ENCODE measurements around the gene IQSEC1. TPM values are rescaled to one million over a fixed set of nuclear protein-coding genes. Genes with fewer than 3 reads are reported as not detected.
"Not testable (repeated sequence)": the region's sequence is repeated elsewhere in the genome, so short reads cannot be mapped to it uniquely, and the experiment has no call there.

IQSEC1 gene
- total RNA-seq, 2 donors from 2014 or later, result 38.0 to 62.9 TPM

DNA sequence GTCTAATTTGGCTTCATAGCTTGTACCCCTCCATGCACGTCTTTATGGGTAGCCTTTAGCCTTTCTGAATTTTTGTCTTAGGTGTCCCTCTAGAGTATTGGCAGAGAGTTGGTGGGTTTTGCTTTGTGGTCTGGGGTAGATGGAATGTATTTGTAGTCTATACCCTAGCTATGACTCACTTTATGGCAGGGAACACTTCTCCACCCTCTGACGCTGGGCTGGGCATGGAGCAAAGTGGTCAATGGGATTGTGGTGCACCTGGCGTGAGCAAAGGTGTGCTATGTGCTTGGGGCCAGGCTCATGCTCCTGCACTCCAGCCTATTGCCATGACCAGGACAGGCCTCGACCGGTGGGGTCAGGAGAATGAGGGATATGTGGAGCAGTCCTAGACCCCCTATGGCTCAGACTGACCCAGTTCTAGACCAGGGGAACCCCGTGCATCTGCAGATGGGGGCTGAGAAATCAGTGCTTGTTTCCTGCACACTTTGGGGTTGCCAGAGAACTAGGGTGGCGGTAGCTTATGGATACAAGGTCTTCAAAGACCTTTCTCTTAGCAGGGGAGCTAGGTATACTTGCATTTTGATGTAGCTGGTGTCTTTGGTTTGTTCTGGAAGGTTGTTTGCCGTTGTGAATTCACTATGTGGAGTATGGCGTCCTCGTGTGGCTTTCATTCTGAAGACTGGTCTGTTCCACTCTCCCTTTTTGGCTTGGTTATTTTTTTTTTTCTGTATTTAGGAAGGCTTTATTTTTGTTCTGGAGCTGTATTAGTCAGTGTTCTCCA, 182.4 kb downstream of the IQSEC1 start:
- no peak for ATAC-seq (replicated peaks)

DNA sequence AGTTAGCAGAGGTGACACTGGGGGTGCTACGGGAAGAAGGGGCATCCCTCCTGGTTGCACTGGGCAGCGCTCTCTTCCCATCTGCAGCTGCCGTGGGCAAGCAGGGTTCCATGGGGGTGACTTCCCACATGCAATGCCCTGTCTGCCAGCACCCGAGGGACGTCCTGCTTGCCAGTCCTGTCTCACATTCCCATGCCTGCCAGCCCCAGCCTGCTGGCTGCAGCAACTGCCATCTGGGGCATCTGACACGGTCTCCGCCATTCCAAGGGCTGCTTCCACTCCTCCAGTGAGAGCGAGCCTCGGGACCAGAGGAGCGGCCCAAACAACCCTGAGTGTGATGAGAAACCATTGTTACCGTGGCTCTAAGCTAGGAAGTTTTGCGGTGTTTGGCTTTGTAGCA, 186.5 kb downstream of the IQSEC1 start:
- Mint-ChIP-seq H3K4me3 (no peak overlapping the region), H3K4me1 (peaks cover 1% of the 10 kb centered on the region), H3K36me3 (ENCODE audit: low read depth) (no peaks in the 10 kb centered on the region), H3K9me3 (no peaks in the 10 kb centered on the region), H3K27ac (no peak overlapping the region), H3K27me3 (peaks cover 30% of the 10 kb centered on the region)
- ATAC-seq (replicated peaks), result no peak

More for the DNA sequence above, 182.4 kb downstream of the IQSEC1 start:
- Mint-ChIP-seq H3K4me1 (peaks cover 13% of the 10 kb centered on the region), H3K9me3 (no peaks in the 10 kb centered on the region), H3K27me3 (peaks cover 23% of the 10 kb centered on the region), H3K4me3 (no peak overlapping the region), H3K36me3 (ENCODE audit: low read depth) (no peaks in the 10 kb centered on the region), H3K27ac (no peak overlapping the region)

DNA sequence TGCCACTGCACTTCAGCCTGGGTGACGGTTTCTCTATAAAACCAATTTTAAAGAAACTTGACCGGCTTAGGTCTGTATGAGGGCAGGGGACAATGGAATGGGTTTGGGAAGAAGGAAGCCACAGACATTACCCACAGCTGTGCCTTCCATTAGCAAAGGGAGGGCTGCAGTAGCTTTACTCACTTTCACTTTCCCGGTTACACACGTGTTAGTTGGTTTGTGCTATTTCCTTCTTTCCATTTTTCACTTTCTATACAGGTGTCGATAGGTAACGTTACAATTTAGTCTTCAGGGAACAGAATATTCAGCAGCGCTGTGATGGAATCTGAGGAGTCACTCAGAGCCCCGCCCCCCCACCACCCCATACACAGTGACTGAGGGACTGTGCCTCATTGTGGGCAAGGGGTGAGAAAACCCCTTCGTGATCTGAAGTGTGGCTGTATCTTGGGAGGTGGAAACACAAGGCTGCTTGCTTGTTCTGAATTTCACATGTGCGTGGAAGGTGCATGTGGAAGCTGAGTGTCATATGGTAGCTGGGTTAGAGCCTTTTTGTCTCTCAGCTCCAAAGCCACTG, 187.0 kb downstream of the IQSEC1 start:
- no peak overlapping the region for H3K27ac Mint-ChIP-seq
- H3K4me1 Mint-ChIP-seq, result no peaks in the 10 kb centered on the region
- no peak overlapping the region for H3K4me3 Mint-ChIP-seq
- H3K27me3 Mint-ChIP-seq, result peaks cover 30% of the 10 kb centered on the region
- no peak for ATAC-seq (replicated peaks)
- H3K9me3 Mint-ChIP-seq, result no peaks in the 10 kb centered on the region
- H3K36me3 Mint-ChIP-seq (ENCODE audit: low read depth), result no peaks in the 10 kb centered on the region

DNA sequence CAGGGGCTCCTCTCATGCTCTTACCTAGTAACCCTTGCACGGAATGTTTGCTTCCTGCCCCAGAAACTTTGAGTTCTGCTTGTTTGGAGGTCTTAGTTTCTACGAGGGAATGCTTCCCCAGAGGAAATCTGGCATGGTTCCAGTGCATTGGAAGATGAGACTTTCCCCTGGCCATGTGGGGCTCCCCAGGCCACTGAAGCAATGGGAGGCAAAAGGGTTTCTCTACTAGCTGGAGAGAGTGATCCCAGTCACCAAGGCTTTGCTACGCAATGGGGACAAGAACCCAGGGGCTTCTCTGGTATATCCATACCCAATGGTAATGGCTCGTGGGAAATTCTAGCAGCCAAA, 187.7 kb downstream of the IQSEC1 start:
- H3K27me3 Mint-ChIP-seq, result peaks cover 24% of the 10 kb centered on the region
- H3K4me1 Mint-ChIP-seq, result no peaks in the 10 kb centered on the region
- H3K4me3 Mint-ChIP-seq, result no peak overlapping the region
- no peaks in the 10 kb centered on the region for H3K36me3 Mint-ChIP-seq (ENCODE audit: low read depth)
- no peaks in the 10 kb centered on the region for H3K9me3 Mint-ChIP-seq
- no peak overlapping the region for H3K27ac Mint-ChIP-seq
- ATAC-seq (replicated peaks), result no peak

DNA sequence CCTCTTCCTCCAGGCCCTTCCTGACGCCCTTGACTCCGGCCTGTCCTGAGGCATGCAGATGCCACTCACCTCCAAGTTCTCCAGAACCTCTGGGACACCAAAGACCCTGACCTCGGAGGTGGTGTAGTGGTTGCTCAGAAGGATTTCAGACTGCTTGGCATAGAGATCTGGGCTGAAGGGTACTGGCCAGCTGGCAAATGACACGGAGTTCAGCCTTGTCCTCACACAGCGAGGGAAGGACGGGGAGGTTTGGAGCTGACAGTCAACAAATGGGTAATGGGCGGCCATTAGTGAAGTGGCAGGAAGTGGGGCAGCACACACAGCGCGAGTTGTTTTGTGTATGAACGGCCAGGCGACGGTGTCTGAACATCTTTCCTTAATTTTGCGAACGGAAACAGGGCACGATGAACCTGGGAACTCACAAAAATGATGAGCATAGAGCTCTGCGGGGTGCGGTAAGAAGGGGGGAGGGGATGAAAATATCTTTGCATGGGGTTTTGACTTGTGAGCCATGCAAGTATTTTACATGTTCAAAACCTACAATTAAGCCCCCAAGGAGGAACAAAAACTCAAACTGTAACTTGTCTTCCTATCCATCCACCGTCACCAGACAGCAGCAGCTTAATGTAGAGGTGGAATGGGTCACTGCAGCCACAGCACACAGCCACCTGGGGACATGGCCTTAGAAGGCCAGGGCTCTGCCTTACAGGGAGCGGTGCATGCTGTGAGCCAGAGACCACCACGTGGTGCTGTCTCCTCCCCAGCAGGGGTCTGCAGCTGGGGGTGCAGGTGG, 188.2 kb downstream of the IQSEC1 start:
- H3K4me1 Mint-ChIP-seq, result no peaks in the 10 kb centered on the region
- no peak for ATAC-seq (replicated peaks)
- no peak overlapping the region for H3K4me3 Mint-ChIP-seq
- no peak overlapping the region for H3K27ac Mint-ChIP-seq
- no peaks in the 10 kb centered on the region for H3K36me3 Mint-ChIP-seq (ENCODE audit: low read depth)
- peaks cover 20% of the 10 kb centered on the region for H3K27me3 Mint-ChIP-seq
- no peaks in the 10 kb centered on the region for H3K9me3 Mint-ChIP-seq

DNA sequence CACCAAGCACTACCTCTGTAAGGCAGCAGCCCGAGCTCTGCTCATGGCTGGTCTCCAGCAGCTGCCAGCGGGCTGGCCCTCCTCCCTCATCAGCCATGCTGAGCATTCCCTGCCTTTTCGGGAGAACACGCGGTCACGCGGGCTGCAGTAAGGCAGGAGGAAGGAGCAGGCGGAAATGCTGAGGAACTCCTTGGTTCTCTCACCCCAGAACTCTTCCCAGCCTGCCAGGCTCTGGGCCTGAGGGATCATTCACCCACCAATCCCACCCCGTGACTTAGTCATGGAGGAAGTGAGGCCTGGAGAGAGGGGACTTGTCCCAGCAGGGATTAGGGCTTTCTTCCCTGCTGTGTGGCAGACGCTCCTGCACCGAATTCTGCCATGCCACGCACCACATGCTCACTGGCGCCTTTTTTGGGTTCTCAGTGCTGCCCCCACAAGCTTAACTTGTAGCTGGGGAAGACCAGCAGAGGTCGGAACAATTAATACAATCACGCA, 189.0 kb downstream of the IQSEC1 start:
- H3K27ac Mint-ChIP-seq, result no peak overlapping the region
- H3K36me3 Mint-ChIP-seq (ENCODE audit: low read depth), result no peaks in the 10 kb centered on the region
- peaks cover 16% of the 10 kb centered on the region for H3K27me3 Mint-ChIP-seq
- H3K9me3 Mint-ChIP-seq, result no peaks in the 10 kb centered on the region
- ATAC-seq (replicated peaks), result no peak
- H3K4me1 Mint-ChIP-seq, result no peaks in the 10 kb centered on the region
- no peak overlapping the region for H3K4me3 Mint-ChIP-seq

DNA sequence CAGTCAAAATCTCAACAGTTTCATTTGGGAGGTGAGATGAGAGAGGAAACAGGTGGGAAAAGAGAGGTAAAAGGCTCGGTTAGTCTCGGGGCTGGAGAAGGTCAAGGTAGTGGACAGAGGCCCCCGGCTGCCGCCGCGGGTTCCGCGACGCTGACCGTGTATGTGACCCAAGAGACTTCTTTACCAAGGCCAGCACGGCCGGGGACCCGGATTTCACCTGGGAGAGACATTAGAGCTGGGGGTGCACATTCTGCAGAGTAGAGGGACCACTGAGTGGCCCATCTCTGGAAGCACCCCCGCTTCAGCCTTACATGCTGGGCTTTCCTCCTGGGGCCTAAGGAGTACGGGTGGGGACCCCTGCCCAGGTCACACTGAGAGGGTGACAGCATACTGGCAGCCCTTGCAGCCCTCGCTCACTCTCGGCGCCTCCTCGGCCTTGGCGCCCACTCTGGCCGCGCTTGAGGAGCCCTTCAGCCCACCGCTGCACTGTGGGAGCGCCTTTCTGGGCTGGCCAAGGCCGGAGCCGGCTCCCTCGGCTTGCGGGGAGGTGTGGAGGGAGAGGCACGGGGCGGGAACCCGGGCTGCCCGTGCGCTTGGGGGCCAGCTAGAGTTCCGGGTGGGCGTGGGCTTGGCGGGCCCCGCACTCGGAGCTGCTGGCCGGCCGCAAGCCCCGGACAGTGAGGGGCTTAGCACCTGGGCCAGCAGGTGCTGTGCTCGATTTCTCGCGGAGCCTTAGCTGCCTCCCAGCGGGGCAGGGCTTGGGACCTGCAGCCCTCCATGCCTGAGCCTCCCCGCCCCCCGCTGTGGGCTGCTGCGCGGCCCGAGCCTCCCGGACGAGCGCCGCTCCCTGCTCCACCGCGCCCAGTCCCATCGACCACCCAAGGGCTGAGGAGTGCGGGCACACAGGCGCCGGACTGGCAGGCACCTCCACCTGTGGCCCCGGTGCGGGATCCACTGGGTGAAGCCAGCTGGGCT, 190.6 kb downstream of the IQSEC1 start:
- Mint-ChIP-seq H3K36me3 (ENCODE audit: low read depth) (no peaks in the 10 kb centered on the region), H3K27ac (no peak overlapping the region)

DNA sequence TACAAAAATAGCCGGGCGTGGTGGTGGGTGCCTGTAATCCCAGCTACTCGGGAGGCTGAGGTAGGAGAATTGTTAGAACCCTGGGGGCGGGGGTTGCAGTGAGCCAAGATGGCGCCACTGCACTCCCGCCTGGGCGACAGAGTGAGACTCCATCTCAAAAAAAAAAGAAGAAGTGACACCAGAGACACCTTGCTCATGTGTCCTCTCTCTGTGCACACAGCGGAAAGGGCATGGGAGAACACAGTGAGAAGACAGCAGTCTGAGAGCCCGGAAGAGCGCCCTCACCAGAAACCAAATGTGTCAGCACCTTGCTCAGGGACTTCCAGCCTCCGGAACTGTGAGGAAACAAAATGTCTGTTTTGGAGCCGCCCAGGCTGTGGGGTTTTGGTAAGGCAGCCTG, 191.4 kb downstream of the IQSEC1 start:
- ATAC-seq (replicated peaks); H3K27ac Mint-ChIP-seq: not testable (repeated sequence)

More for the DNA sequence above, 190.6 kb downstream of the IQSEC1 start:
- Mint-ChIP-seq H3K4me1 (no peaks in the 10 kb centered on the region), H3K27me3 (peaks cover 16% of the 10 kb centered on the region), H3K4me3 (no peak overlapping the region), H3K9me3 (no peaks in the 10 kb centered on the region)
- no peak for ATAC-seq (replicated peaks)

DNA sequence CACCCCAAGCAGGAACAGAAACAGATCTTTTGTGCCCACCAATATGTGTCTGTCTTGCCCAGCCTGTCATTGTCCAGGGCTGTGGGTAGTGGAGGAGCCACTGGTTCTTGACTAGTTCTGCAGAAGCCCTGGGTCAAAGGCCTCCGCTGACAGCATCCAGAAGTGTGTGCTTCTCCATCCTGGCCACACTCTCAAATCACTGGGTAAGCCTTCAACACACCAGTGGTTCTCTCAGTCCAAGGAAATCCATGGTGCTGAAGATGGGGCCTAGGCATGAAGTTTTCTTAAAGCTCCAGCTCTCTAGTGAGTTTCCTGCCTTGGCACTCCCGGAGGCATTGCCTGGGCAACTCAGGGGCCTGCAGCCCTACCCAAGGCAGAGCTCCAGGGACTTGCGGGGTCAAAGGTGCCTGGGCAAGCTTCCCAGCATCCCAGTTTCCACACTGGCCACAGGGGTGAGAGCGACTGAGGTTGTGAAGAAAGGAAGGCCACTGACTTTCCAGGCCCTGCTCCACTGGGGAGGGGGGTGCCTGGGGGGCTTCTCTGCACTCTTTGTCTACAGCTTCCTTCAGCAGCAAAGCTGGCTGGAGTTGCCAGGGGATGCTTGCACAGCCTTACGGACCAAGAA, 193.9 kb downstream of the IQSEC1 start:
- ATAC-seq (replicated peaks), result no peak
- Mint-ChIP-seq H3K27ac (no peak overlapping the region), H3K9me3 (no peaks in the 10 kb centered on the region), H3K36me3 (ENCODE audit: low read depth) (no peaks in the 10 kb centered on the region), H3K4me1 (no peaks in the 10 kb centered on the region), H3K4me3 (no peak overlapping the region), H3K27me3 (peaks cover 10% of the 10 kb centered on the region)

More for the DNA sequence above, 191.4 kb downstream of the IQSEC1 start:
- H3K4me3 Mint-ChIP-seq; H3K36me3 Mint-ChIP-seq (ENCODE audit: low read depth); H3K27me3 Mint-ChIP-seq; H3K4me1 Mint-ChIP-seq; H3K9me3 Mint-ChIP-seq: not testable (repeated sequence)

DNA sequence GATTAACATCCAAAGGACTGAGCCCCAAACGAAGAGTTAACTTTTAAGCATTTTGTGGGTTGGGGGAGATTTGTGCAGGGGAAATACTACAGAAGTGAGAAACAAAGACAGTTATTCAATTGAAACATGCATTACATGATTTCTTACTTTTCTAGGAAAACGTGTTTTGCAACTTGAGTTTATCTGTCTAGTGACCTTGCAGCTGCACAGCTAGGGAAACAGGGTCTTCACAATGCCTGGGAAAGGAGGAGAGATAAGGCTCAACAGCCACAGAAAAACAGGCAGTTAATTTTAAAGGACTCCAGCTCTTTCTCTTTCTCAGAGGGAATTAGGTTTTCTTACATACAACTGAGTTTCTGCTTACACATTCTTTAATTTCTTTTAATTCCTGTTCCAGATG, 194.5 kb downstream of the IQSEC1 start:
- H3K27me3 Mint-ChIP-seq; H3K4me1 Mint-ChIP-seq; H3K27ac Mint-ChIP-seq; ATAC-seq (replicated peaks); H3K4me3 Mint-ChIP-seq; H3K36me3 Mint-ChIP-seq (ENCODE audit: low read depth); H3K9me3 Mint-ChIP-seq: not testable (repeated sequence)

DNA sequence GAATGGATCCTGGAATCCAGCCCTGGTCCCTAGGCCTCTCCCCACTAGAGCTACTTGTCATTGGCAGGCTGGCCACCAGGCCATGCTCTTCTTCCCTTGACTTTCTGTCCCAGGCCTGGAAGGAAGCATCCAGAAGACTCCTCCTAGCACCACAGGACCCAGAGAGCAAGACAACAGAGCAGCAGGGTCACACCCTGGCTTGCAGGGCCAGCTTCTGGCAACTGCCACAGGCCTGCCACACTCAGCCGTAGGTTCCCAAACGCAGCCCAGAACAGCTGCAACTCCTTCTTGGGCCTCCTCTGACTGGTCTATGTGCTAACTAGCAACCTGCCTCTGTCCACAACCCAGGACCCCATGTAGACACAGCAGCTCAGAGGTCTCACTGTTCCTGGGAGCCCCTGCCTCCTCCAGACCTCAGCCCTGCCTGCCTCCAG, 195.1 kb downstream of the IQSEC1 start:
- Mint-ChIP-seq H3K36me3 (ENCODE audit: low read depth) (no peaks in the 10 kb centered on the region), H3K9me3 (no peaks in the 10 kb centered on the region), H3K27ac (no peak overlapping the region), H3K4me3 (no peak overlapping the region), H3K4me1 (no peaks in the 10 kb centered on the region), H3K27me3 (peaks cover 10% of the 10 kb centered on the region)
- no peak for ATAC-seq (replicated peaks)

DNA sequence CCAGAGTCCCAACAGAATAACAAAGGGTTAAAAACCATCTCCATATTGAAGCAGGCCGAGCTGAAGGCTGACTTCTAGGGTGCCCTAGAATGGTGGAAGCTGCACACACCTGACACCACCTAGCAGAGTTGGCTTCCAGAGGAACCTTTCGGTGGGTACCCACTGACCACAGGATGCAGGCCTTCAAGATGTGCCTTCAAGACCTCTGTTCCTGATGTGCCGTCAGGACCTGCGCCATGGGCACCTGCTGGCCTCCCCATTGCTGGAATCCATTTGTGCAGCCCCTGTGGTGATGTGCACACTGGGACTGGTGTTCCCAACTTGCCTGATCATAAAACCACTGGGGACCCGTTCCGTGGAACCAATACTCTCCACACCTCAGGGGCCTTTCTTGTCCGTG, 196.2 kb downstream of the IQSEC1 start:
- no peak overlapping the region for H3K27ac Mint-ChIP-seq
- no peaks in the 10 kb centered on the region for H3K9me3 Mint-ChIP-seq
- H3K4me3 Mint-ChIP-seq, result no peak overlapping the region
- H3K27me3 Mint-ChIP-seq, result peaks cover 10% of the 10 kb centered on the region
- ATAC-seq (replicated peaks), result no peak
- no peaks in the 10 kb centered on the region for H3K36me3 Mint-ChIP-seq (ENCODE audit: low read depth)
- H3K4me1 Mint-ChIP-seq, result no peaks in the 10 kb centered on the region

DNA sequence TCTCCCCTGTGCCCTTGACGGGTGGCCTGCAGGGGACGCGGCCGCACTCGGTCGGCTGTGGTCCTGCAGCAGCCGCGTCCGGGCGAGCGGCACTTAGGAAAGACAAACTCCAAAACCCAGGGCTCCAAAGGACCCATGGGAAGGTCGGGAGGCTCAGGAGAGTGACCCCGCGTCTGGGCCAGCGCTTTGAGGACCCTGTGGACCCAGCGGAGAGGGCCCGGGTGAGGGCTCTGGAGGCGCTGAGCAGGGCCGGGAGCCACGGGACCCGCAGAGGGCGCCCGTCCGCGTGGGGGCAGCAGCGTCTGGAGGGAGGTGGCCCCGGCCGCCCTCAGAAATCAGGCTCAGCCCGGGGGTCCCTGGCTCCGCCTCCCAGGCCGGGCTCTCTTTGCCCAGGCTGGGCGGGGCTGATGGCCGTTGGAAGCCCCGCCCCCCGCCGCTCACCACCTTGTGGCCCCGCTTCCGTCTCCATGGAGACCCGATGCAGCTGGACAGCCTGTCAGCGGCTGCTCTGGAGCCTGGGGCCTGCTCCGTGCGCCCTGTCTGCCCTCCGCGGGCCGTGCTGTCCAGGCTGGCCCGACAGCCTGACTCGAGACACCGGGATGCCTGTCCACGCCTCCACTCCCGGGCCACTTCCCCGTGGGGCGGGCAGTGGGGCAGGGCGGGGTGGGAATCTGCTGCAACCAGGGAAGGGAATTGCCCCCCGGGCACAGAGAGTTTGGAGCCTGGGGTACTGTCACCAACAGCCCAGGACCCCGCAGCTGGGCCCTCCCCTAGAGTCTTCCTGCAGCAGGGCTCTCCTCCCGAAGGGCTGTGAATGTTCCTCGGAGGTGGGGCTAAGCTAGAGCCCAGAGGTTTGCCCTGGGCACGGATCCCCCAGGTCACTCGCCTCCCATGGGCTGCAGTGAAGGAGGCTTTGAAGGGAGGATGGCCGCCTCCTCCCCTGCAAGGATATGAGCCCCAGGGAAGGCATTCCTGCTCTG, 197.1 kb downstream of the IQSEC1 start:
- H3K36me3 Mint-ChIP-seq (ENCODE audit: low read depth), result no peaks in the 10 kb centered on the region
- no peaks in the 10 kb centered on the region for H3K4me1 Mint-ChIP-seq
- H3K9me3 Mint-ChIP-seq, result no peaks in the 10 kb centered on the region
- H3K27ac Mint-ChIP-seq, result no peak overlapping the region
- ATAC-seq (replicated peaks), result peak; percentile 37
- H3K4me3 Mint-ChIP-seq, result no peak overlapping the region
- peaks cover 10% of the 10 kb centered on the region for H3K27me3 Mint-ChIP-seq
